ENCODE data around the gene GDF9.

DNA sequence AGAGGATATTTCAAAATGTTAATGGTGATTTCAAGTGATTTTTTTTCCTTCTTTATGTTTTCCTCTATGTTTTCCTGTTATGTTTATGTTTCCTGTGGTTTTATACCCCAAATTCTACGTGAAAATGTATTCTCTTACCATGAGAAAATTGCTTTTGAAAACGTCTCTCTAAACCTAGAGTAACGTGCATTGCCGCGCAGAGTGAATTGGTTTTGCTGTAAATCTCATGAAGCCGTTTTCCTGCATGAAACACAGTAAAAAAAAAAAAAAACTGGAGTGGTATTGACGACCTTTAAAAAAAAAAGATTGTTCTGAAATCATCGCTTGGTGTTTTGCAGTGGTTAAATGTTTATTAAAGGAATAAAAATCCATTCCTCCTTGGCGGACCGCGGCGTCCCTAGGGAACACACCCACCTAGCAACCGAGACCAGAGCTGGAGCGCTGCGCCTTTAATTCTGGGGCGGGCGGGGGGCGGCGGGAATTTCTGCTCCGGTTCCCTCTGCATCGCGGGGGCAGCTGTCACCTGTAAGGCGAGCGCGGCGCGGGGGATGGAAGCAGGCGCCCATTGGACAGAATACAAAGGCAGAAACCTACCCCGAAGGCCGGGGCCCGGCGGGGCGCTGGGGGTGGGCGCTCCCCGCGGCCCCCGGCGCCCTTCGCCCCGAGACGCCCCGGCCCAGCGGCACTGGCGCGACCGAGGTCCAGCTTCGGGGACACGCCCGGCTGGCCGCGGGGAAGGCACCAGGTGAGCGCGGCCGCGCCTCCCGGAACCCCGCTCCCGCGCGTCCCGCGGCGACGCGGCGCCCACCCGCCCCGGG is 53.3 kb downstream of the GDF9 start, which contains the start of gene SOWAHA:
- TF ChIP-seq, protein P1, sequence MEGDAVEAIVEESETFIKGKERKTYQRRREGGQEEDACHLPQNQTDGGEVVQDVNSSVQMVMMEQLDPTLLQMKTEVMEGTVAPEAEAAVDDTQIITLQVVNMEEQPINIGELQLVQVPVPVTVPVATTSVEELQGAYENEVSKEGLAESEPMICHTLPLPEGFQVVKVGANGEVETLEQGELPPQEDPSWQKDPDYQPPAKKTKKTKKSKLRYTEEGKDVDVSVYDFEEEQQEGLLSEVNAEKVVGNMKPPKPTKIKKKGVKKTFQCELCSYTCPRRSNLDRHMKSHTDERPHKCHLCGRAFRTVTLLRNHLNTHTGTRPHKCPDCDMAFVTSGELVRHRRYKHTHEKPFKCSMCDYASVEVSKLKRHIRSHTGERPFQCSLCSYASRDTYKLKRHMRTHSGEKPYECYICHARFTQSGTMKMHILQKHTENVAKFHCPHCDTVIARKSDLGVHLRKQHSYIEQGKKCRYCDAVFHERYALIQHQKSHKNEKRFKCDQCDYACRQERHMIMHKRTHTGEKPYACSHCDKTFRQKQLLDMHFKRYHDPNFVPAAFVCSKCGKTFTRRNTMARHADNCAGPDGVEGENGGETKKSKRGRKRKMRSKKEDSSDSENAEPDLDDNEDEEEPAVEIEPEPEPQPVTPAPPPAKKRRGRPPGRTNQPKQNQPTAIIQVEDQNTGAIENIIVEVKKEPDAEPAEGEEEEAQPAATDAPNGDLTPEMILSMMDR (IDR thresholded peaks at IDR 0.05), result no peak
- no peak for TF ChIP-seq POLR2A (IDR thresholded peaks at IDR 0.05)
- no peak for TF ChIP-seq POLR2AphosphoS5 (IDR thresholded peaks at IDR 0.05)

All from breast epithelium (tissue), 3 donors.